Nephron progenitor cell (in vitro differentiated cells): ENCODE measurements around the gene RPS27L.

Experiments
- DNase-seq: peaks from one replicate; pipeline ENCODE4 v3.0.0; 2021
- H3K27ac Mint-ChIP-seq: 2 replicates; pipeline ENCODE4 v1.8.0; 2021; ENCODE audit warnings: mild to moderate bottlenecking, moderate library complexity, mixed read lengths
- H3K27me3 Mint-ChIP-seq: 2 replicates; pipeline ENCODE4 v1.8.0; 2021; ENCODE audit warnings: mild to moderate bottlenecking, low read depth, mixed read lengths; ENCODE audit not compliant: poor library complexity
- H3K36me3 Mint-ChIP-seq: 2 replicates; pipeline ENCODE4 v1.8.0; 2021; ENCODE audit warnings: low read depth, mixed read lengths
- H3K4me1 Mint-ChIP-seq: 2 replicates; pipeline ENCODE4 v1.8.0; 2021; ENCODE audit warnings: mixed read lengths
- H3K4me3 Mint-ChIP-seq: 2 replicates; pipeline ENCODE4 v1.8.0; 2021; ENCODE audit warnings: mild to moderate bottlenecking, moderate library complexity, mixed read lengths
- H3K9me3 Mint-ChIP-seq: 2 replicates; pipeline ENCODE4 v1.8.0; 2021; ENCODE audit warnings: mild to moderate bottlenecking, moderate library complexity, mixed read lengths
- TF ChIP-seq, protein P1 (sequence below): fragments of 200-600 bp; sonication (generic); IDR thresholded peaks from 2 replicates; pipeline ENCODE4 v1.5.0; 2021; ENCODE audit warnings: antibody characterized with exemption

Gene RPS27L

DNA sequence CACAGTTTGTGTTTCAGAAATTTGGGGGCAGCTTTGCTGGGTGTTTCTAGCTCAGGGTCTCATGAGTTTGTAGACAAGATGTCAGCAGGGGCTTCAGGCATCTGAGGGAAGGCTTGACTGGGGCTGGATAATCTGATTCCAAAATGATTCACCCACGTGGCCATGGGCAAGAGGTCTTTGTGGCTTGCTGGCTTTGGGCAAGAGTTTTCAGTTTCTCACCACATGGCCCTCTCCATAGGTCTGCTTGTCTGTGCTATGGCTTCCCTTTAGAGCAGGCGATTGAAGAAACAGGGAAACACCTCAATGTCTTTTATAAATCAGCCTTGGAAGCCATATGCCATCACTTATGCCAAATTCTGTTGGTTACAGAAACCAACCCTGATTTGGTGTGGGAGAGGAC, 11.9 kb downstream of the RPS27L start:
- Mint-ChIP-seq H3K27me3 (peaks cover 7% of the 10 kb centered on the region), H3K4me1 (no peaks in the 10 kb centered on the region), H3K4me3 (no peak overlapping the region), H3K36me3 (peaks cover 68% of the 10 kb centered on the region), H3K9me3 (peaks cover 8% of the 10 kb centered on the region), H3K27ac (no peak overlapping the region)
- TF ChIP-seq, protein P1, sequence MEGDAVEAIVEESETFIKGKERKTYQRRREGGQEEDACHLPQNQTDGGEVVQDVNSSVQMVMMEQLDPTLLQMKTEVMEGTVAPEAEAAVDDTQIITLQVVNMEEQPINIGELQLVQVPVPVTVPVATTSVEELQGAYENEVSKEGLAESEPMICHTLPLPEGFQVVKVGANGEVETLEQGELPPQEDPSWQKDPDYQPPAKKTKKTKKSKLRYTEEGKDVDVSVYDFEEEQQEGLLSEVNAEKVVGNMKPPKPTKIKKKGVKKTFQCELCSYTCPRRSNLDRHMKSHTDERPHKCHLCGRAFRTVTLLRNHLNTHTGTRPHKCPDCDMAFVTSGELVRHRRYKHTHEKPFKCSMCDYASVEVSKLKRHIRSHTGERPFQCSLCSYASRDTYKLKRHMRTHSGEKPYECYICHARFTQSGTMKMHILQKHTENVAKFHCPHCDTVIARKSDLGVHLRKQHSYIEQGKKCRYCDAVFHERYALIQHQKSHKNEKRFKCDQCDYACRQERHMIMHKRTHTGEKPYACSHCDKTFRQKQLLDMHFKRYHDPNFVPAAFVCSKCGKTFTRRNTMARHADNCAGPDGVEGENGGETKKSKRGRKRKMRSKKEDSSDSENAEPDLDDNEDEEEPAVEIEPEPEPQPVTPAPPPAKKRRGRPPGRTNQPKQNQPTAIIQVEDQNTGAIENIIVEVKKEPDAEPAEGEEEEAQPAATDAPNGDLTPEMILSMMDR: no peak
- no peak for DNase-seq

DNA sequence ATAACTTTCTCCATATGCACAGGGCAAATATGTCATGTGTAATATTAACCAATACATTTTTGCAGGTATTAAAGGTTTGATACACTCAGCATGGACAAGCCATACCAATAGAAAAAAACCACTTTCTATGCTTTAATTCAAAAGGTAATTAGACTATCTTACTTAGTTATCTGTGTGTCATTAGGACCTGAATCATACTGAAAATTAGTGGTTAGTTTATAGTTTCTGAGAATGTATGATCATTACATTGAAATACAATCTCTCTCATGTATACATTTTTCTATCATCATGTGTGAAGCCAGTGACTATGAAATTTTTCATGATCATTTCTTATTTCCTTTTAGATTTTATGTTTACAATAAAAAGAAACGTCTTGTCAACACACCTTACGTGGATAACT, 16.3 kb downstream of the RPS27L start:
- Mint-ChIP-seq H3K4me1 (no peaks in the 10 kb centered on the region), H3K27me3 (peaks cover 7% of the 10 kb centered on the region), H3K36me3 (peaks cover 37% of the 10 kb centered on the region), H3K9me3 (peaks cover 4% of the 10 kb centered on the region), H3K4me3 (no peak overlapping the region), H3K27ac (no peak overlapping the region)
- no peak for DNase-seq
- TF ChIP-seq, protein P1: no peak

GRCh38 chr15:63136742-63137141, 20.5 kb downstream of the RPS27L start:
- no peak for DNase-seq
- peaks cover 11% of the 10 kb centered on the region for H3K36me3 Mint-ChIP-seq
- TF ChIP-seq, protein P1: no peak
- H3K27ac Mint-ChIP-seq: no peak overlapping the region
- H3K9me3 Mint-ChIP-seq: no peaks in the 10 kb centered on the region
- no peaks in the 10 kb centered on the region for H3K27me3 Mint-ChIP-seq
- no peaks in the 10 kb centered on the region for H3K4me1 Mint-ChIP-seq
- H3K4me3 Mint-ChIP-seq: no peak overlapping the region

DNA sequence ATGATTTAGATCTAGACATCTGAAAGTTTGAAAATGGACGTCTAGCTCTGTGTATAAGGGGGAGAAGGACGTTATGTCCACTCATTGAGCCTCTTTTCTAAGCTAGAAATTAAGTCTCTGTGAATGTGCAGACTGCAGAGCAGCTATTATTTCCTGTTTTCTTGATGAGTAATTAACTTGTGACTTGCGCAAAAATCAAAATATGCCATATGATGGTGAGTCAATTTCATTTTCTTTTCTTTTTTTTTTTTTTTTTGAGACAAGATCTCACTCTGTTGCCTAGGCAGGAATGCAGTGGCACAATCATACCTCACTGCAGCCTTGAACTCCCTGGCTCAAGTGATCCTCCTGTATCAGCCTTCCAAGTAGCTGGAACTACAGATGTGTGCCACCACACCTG, 21.5 kb downstream of the RPS27L start:
- TF ChIP-seq, protein P1: no peak
- Mint-ChIP-seq H3K9me3 (no peaks in the 10 kb centered on the region), H3K4me3 (no peak overlapping the region), H3K27ac (no peak overlapping the region), H3K27me3 (no peaks in the 10 kb centered on the region), H3K36me3 (peaks cover 9% of the 10 kb centered on the region), H3K4me1 (no peaks in the 10 kb centered on the region)
- no peak for DNase-seq

DNA sequence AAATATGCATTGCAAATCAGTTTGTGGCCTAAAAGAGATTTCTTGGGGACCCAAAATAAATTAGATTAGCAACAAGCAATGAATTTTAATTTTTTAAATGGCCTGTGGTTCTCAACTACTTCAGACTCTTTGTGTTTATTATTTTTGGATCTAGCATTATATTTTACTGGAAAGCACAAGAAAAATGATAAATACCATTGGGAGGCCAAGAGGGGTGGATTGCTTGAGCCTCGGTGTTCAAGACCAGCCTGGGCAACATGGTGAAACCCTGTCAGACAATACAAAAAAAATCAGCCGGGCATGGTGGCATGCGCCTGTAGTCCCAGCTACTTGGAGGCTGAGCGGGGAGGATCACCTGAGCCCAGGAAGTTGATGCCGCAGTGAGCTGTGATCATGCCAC, 22.0 kb downstream of the RPS27L start:
- Mint-ChIP-seq H3K4me3 (no peak overlapping the region), H3K27ac (no peak overlapping the region), H3K27me3 (no peaks in the 10 kb centered on the region), H3K9me3 (no peaks in the 10 kb centered on the region), H3K4me1 (no peaks in the 10 kb centered on the region), H3K36me3 (peaks cover 9% of the 10 kb centered on the region)
- DNase-seq: no peak
- TF ChIP-seq, protein P1: no peak

- Mint-ChIP-seq H3K36me3 (peaks cover 13% of the 10 kb centered on the region), H3K4me3 (no peak overlapping the region), H3K27me3 (no peaks in the 10 kb centered on the region), H3K4me1 (no peaks in the 10 kb centered on the region), H3K9me3 (no peaks in the 10 kb centered on the region), H3K27ac (peak overlapping the region; percentile 74)
- no peak for DNase-seq
- TF ChIP-seq, protein P1: no peak
Observed at GRCh38 chr15:63134245-63134985, 22.9 kb downstream of the RPS27L start.
